Glutamatergic neuron (in vitro differentiated cells): ENCODE results near the gene SPAG7. TPM values are rescaled to one million over a fixed set of nuclear protein-coding genes. Genes with fewer than 3 reads are reported as not detected.
A peak's percentile ranks its signal among the peaks of the same experiment; 100 is the strongest.
"Not testable (repeated sequence)": the region's sequence is repeated elsewhere in the genome, so short reads cannot be mapped to it uniquely, and the experiment has no call there.

ENCODE experiments used
- DNase-seq: peaks from one replicate; pipeline ENCODE4 v3.0.0; 2022
- H3K27ac Mint-ChIP-seq: one replicate; pipeline ENCODE4 v1.8.0; 2020; ENCODE audit warnings: mild to moderate bottlenecking, mixed read lengths, inconsistent platforms; ENCODE audit not compliant: unreplicated experiment
- H3K27me3 Mint-ChIP-seq: one replicate; pipeline ENCODE4 v1.8.0; 2020; ENCODE audit warnings: mild to moderate bottlenecking, moderate library complexity, mixed read lengths, inconsistent platforms; ENCODE audit not compliant: unreplicated experiment
- H3K36me3 Mint-ChIP-seq: one replicate; pipeline ENCODE4 v1.8.0; 2020; ENCODE audit warnings: mild to moderate bottlenecking, mixed read lengths, inconsistent platforms; ENCODE audit not compliant: unreplicated experiment
- H3K4me1 Mint-ChIP-seq: one replicate; pipeline ENCODE4 v1.8.0; 2020; ENCODE audit warnings: mild to moderate bottlenecking, low read depth, mixed read lengths, inconsistent platforms; ENCODE audit not compliant: unreplicated experiment
- H3K4me3 Mint-ChIP-seq: one replicate; pipeline ENCODE4 v1.8.0; 2020; ENCODE audit warnings: mild to moderate bottlenecking, mixed read lengths, inconsistent platforms; ENCODE audit not compliant: unreplicated experiment
- H3K9me3 Mint-ChIP-seq: one replicate; pipeline ENCODE4 v1.8.0; 2020; ENCODE audit warnings: mild to moderate bottlenecking, moderate library complexity, mixed read lengths, inconsistent platforms; ENCODE audit not compliant: unreplicated experiment
- CTCF ChIP-seq: fragments of 200-600 bp; sonication (generic); IDR thresholded peaks from one replicate; pipeline ENCODE4 v1.5.0; 2021; ENCODE audit not compliant: partially characterized antibody, unreplicated experiment
- microRNA-seq: library from miRNA; unstranded; fragments of <30 nt; microRNA quantifications from one replicate; pipeline ENCODE4, GENCODE V29; 2020; ENCODE audit not compliant: unreplicated experiment
- total RNA-seq: library from RNA; stranded (reverse); fragmentation: NEBNext Ultra II Directional; extraction: Animal tissue kit (Norgen Biotek cat#: 25700); gene quantifications from one replicate; pipeline ENCODE4 v1.2.1, GENCODE V29; 2021; ENCODE audit not compliant: unreplicated experiment

SPAG7 gene
- total RNA-seq, 1 donor from 2014 or later: 69.6 TPM

DNA sequence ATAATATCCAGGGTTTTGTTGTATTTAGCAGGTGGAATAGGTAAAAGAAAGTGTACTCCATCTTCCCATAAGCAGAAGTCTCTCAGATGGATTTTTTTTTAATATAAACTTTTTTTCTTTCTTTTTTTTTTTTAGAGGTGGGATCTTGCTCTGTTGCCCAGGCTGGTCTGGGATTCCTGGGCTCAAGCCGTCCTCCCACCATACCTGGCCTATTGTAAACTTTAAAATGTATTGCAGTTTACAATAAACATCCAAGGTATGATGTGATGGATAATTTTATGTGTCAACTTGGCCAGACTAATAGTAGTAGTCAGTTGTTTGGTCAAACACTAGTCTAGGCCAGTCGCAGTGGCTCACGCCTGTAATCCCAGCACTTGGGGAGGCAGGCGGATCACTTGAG, 46.3 kb downstream of the SPAG7 start:
- Mint-ChIP-seq H3K4me1 (peaks cover 4% of the 10 kb centered on the region), H3K27me3 (peaks cover 4% of the 10 kb centered on the region), H3K4me3 (no peak overlapping the region), H3K36me3 (no peaks in the 10 kb centered on the region), H3K27ac (no peak overlapping the region), H3K9me3 (no peaks in the 10 kb centered on the region)
- TF ChIP-seq CTCF: no peak
- no peak for DNase-seq

DNA sequence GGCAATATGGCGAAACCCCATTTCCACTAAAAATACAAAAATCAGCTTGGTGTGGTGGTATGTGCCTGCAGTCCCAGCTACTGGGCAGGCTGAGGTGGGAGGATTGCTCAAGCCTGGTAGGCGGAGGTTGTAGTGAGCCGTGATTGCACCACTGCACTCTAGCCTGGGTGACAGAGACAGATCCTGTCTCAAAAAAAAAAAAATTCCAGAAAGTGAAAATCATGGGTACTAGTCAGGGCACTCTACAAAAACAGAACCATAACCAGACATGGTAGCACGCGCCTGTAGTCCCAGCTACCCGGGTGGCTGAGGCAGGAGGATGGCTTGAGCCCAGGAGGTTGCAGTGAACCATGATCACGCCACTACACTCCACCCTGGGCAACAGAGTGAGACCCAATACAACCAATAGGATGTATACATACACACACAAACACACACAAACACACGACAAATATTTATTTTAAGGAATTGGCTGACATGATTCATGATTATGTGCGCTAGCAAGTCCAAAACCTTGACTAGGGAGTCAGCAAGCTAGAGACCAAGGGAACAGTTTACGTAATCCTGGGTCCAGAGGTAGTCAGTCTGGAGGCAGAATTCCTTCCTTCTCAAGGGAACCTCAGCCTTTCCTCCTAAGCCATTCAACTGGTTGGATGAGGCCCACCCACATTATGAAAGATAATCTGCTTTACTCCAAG, 47.1 kb downstream of the SPAG7 start:
- peaks cover 4% of the 10 kb centered on the region for H3K4me1 Mint-ChIP-seq
- no peaks in the 10 kb centered on the region for H3K9me3 Mint-ChIP-seq
- H3K36me3 Mint-ChIP-seq: no peaks in the 10 kb centered on the region
- no peak overlapping the region for H3K27ac Mint-ChIP-seq
- no peak for DNase-seq
- peaks cover 4% of the 10 kb centered on the region for H3K27me3 Mint-ChIP-seq
- no peak for TF ChIP-seq CTCF
- no peak overlapping the region for H3K4me3 Mint-ChIP-seq

DNA sequence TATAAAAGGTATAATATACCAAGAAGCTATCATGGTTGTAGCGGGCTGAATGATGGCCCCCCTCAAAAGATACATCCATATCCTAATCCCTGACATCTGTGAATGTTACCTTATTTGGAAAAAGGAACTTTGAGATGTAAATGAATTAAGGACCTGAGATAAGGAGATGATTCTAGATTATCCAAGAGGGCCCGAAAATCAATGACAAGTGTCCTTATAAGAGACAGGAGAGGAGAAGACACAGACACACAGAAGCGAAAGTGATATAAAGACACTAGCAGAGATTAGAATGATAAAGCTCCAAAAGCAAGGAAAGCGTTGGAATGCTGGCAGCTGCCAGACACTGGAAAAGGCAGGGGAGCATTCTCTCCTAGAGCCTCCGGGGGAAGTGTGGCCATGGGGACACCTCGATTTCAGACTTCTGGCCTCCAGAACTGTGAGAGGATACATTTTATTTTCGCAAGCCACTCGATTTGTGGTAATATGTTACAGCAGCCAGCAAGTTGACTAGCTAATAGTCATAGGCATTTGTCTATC, 48.0 kb downstream of the SPAG7 start:
- Mint-ChIP-seq H3K4me1 (peaks cover 4% of the 10 kb centered on the region), H3K27me3 (peaks cover 4% of the 10 kb centered on the region), H3K9me3 (no peaks in the 10 kb centered on the region), H3K27ac (no peak overlapping the region), H3K4me3 (no peak overlapping the region), H3K36me3 (no peaks in the 10 kb centered on the region)
- TF ChIP-seq CTCF: no peak
- no peak for DNase-seq

DNA sequence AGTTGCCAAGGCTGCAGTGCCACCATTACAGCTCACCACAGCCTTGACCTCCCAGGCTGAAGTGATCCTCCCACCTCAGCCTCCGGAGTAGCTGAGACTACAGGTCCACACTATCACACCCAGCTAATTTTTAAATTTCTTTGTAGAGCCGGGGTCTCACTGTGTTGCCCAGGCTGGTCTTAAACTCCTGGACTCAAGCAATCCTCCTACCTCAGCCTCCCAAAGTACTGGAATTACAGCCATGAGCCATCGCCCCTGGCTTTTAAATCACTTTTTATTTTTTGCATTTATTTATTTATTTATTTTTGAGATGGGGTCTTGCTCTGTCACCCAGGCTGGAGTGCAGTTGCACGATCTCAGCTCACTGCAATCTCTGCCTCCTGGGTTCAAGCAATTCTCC, 53.1 kb downstream of the SPAG7 start:
- not testable (repeated sequence) for H3K9me3 Mint-ChIP-seq, H3K36me3 Mint-ChIP-seq, H3K27ac Mint-ChIP-seq, DNase-seq, H3K4me3 Mint-ChIP-seq, H3K4me1 Mint-ChIP-seq
- H3K27me3 Mint-ChIP-seq: peaks cover 11% of the 10 kb centered on the region

GRCh38 chr17:4913994-4914393, 53.6 kb downstream of the SPAG7 start:
- Mint-ChIP-seq H3K27me3 (peaks cover 11% of the 10 kb centered on the region), H3K9me3 (no peaks in the 10 kb centered on the region), H3K4me1 (peaks cover 8% of the 10 kb centered on the region), H3K4me3 (no peak overlapping the region), H3K27ac (no peak overlapping the region), H3K36me3 (no peaks in the 10 kb centered on the region)
- DNase-seq: no peak
- no peak for TF ChIP-seq CTCF

Small RNAs within 50 kb of the gene (microRNA-seq; reads per million reads assigned to microRNA genes)
- gene MIR6864 (0.41 reads per million), gene MIR6865 (1.4 reads per million, percentile 3 among the genes with 10 or more reads in this experiment)

Other genes with a start within 250 kb of the SPAG7 start
- gene MED11, start 236.4 kb downstream of the SPAG7 start, total RNA-seq: 12.5 TPM
- not detected for gene ZMYND15, start 228.0 kb downstream of the SPAG7 start, total RNA-seq
- gene CXCL16, start 227.9 kb downstream of the SPAG7 start, total RNA-seq: not detected
- gene TM4SF5, start 195.9 kb downstream of the SPAG7 start, total RNA-seq: not detected
- gene VMO1, start 181.5 kb downstream of the SPAG7 start, total RNA-seq: 2.5 TPM
- not detected for gene GLTPD2, start 178.9 kb downstream of the SPAG7 start, total RNA-seq
- 128 TPM for gene PSMB6, start 171.7 kb downstream of the SPAG7 start, total RNA-seq
- gene PLD2, start 160.7 kb downstream of the SPAG7 start, total RNA-seq: 61.4 TPM
- 130 TPM for gene MINK1, start 134.5 kb downstream of the SPAG7 start, total RNA-seq
- 11.1 TPM for gene C17orf107, start 68.3 kb downstream of the SPAG7 start, total RNA-seq
- 0.69 TPM for gene CHRNE, start 64.7 kb downstream of the SPAG7 start, total RNA-seq
- 0.47 TPM for gene GP1BA, start 35.5 kb downstream of the SPAG7 start, total RNA-seq
- 72.2 TPM for gene SLC25A11, start 27.8 kb downstream of the SPAG7 start, total RNA-seq
- 96.1 TPM for gene RNF167, start 27.5 kb downstream of the SPAG7 start, total RNA-seq
- 356 TPM for gene PFN1, start 19.3 kb downstream of the SPAG7 start, total RNA-seq
- gene ENO3, start 16.7 kb downstream of the SPAG7 start, total RNA-seq: 62.1 TPM
- gene CAMTA2, start 19.9 kb upstream of the SPAG7 start, total RNA-seq: 61.4 TPM
- 0.44 TPM for gene INCA1, start 29.7 kb upstream of the SPAG7 start, total RNA-seq
- 5.6 TPM for gene KIF1C, start 30.1 kb upstream of the SPAG7 start, total RNA-seq
- gene SLC52A1, start 67.6 kb upstream of the SPAG7 start, total RNA-seq: not detected
- 4.9 TPM for gene ZFP3, start 110.7 kb upstream of the SPAG7 start, total RNA-seq
- 44.5 TPM for gene ZNF232, start 144.1 kb upstream of the SPAG7 start, total RNA-seq
- 4.7 TPM for gene USP6, start 148.2 kb upstream of the SPAG7 start, total RNA-seq
- gene ZNF594, start 224.1 kb upstream of the SPAG7 start, total RNA-seq: 21.2 TPM